ENCODE data around the gene RNF144A.
A peak's percentile ranks its signal among the peaks of the same experiment; 100 is the strongest.

Gene RNF144A

GRCh38 chr2:6881516-6881915, 35.7 kb upstream of the RNF144A start:
- TF ChIP-seq MAX (IDR thresholded peaks at IDR 0.05) (no peak), EP300 (IDR thresholded peaks at IDR 0.05; ENCODE audit: borderline replicate concordance) (no peak), CEBPB (IDR thresholded peaks at IDR 0.05) (no peak), RAD21 (IDR thresholded peaks at IDR 0.05; ENCODE audit: low read depth) (no peak), TCF12 (IDR thresholded peaks at IDR 0.05; ENCODE audit: low read depth) (no peak), TAF1 (IDR thresholded peaks at IDR 0.05; ENCODE audit: low read depth) (no peak), ZBTB7A (IDR thresholded peaks at IDR 0.05; ENCODE audit: low read depth) (no peak), CREB1 (IDR thresholded peaks at IDR 0.05; ENCODE audit: low read depth) (no peak), YY1 (IDR thresholded peaks at IDR 0.05; ENCODE audit: low read depth) (no peak), NFIC (IDR thresholded peaks at IDR 0.05) (no peak), EGR1 (IDR thresholded peaks at IDR 0.05) (no peak), FOXM1 (IDR thresholded peaks at IDR 0.05; ENCODE audit: borderline replicate concordance, low read depth) (no peak), TEAD4 (IDR thresholded peaks at IDR 0.05) (no peak)
- TF ChIP-seq, protein P1, sequence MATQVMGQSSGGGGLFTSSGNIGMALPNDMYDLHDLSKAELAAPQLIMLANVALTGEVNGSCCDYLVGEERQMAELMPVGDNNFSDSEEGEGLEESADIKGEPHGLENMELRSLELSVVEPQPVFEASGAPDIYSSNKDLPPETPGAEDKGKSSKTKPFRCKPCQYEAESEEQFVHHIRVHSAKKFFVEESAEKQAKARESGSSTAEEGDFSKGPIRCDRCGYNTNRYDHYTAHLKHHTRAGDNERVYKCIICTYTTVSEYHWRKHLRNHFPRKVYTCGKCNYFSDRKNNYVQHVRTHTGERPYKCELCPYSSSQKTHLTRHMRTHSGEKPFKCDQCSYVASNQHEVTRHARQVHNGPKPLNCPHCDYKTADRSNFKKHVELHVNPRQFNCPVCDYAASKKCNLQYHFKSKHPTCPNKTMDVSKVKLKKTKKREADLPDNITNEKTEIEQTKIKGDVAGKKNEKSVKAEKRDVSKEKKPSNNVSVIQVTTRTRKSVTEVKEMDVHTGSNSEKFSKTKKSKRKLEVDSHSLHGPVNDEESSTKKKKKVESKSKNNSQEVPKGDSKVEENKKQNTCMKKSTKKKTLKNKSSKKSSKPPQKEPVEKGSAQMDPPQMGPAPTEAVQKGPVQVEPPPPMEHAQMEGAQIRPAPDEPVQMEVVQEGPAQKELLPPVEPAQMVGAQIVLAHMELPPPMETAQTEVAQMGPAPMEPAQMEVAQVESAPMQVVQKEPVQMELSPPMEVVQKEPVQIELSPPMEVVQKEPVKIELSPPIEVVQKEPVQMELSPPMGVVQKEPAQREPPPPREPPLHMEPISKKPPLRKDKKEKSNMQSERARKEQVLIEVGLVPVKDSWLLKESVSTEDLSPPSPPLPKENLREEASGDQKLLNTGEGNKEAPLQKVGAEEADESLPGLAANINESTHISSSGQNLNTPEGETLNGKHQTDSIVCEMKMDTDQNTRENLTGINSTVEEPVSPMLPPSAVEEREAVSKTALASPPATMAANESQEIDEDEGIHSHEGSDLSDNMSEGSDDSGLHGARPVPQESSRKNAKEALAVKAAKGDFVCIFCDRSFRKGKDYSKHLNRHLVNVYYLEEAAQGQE (IDR thresholded peaks at IDR 0.05; ENCODE audit: low read depth): no peak
- TF ChIP-seq, protein P2, sequence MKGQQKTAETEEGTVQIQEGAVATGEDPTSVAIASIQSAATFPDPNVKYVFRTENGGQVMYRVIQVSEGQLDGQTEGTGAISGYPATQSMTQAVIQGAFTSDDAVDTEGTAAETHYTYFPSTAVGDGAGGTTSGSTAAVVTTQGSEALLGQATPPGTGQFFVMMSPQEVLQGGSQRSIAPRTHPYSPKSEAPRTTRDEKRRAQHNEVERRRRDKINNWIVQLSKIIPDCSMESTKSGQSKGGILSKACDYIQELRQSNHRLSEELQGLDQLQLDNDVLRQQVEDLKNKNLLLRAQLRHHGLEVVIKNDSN (IDR thresholded peaks at IDR 0.05): no peak

DNA sequence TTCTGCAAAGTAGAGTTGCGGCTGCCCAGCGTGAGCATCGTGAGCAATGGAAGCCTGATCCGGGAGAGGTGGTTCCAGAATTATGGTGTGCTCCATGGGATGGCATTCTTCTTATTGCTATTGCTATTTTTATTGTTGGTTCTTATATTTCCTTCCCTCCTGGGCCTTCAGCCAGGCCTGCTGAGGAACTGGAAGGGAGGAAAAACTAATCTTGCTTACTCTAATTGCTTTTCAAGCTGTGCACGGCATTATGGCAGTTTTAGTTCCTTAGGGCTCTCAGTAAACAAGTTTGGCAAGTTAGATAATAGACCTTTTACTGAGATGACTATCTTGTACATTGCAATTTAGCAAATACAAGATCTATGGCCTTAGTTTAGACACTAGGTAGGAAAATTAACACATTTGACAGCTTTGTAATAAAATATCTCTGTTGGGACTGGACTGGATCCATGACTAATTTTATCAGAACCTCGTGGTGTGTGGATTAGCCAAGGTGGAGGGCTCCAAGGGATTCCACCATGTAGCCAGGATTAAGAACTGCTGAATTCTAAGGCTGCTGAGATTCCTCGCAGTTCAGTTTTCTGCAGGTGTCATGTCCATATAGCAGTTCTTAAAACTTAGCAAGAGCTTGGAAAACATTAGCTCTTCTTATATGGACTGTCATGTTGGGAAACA, 33.6 kb upstream of the RNF144A start:
- peak; percentile 42 for TF ChIP-seq NFIC (IDR thresholded peaks at IDR 0.05)
- no peak for TF ChIP-seq TEAD4 (IDR thresholded peaks at IDR 0.05)

DNA sequence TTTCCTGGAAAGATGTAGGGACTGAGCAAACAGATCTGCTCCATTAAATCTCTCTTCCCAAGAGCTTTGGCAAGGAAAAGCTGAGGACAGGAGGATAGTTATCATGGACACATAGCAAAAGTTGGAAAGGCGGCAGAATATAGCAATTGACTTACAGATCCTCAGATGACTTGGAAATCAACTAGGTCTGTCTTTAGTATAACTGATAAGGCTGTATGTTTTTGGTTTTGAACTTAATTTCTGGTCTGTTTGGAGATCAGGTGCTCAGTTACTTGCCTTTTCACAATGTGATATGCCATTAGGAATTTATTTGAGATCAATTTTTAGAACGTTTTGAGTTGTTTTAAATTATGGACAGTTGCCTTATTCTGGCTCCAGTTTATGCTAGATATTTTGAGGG, 31.7 kb upstream of the RNF144A start:
- TF ChIP-seq MAX (IDR thresholded peaks at IDR 0.05): no peak
- no peak for TF ChIP-seq NFIC (IDR thresholded peaks at IDR 0.05)
- no peak for TF ChIP-seq FOXM1 (IDR thresholded peaks at IDR 0.05; ENCODE audit: borderline replicate concordance, low read depth)
- TF ChIP-seq CEBPB (IDR thresholded peaks at IDR 0.05): no peak
- no peak for TF ChIP-seq TAF1 (IDR thresholded peaks at IDR 0.05; ENCODE audit: low read depth)
- no peak for TF ChIP-seq ZBTB7A (IDR thresholded peaks at IDR 0.05; ENCODE audit: low read depth)

GRCh38 chr2:6885968-6886367, 31.2 kb upstream of the RNF144A start:
- TF ChIP-seq TCF12 (IDR thresholded peaks at IDR 0.05; ENCODE audit: low read depth): no peak
- no peak for TF ChIP-seq CREB1 (IDR thresholded peaks at IDR 0.05; ENCODE audit: low read depth)
- TF ChIP-seq TEAD4 (IDR thresholded peaks at IDR 0.05): no peak
- TF ChIP-seq, protein P1 (IDR thresholded peaks at IDR 0.05; ENCODE audit: low read depth): no peak
- TF ChIP-seq TAF1 (IDR thresholded peaks at IDR 0.05; ENCODE audit: low read depth): no peak
- TF ChIP-seq MAX (IDR thresholded peaks at IDR 0.05): no peak
- no peak for TF ChIP-seq ZBTB7A (IDR thresholded peaks at IDR 0.05; ENCODE audit: low read depth)
- no peak for TF ChIP-seq CEBPB (IDR thresholded peaks at IDR 0.05)
- TF ChIP-seq YY1 (IDR thresholded peaks at IDR 0.05; ENCODE audit: low read depth): no peak
- no peak for TF ChIP-seq NFIC (IDR thresholded peaks at IDR 0.05)
- TF ChIP-seq RAD21 (IDR thresholded peaks at IDR 0.05; ENCODE audit: low read depth): no peak
- TF ChIP-seq, protein P2 (IDR thresholded peaks at IDR 0.05): no peak
- no peak for TF ChIP-seq EP300 (IDR thresholded peaks at IDR 0.05; ENCODE audit: borderline replicate concordance)
- TF ChIP-seq FOXM1 (IDR thresholded peaks at IDR 0.05; ENCODE audit: borderline replicate concordance, low read depth): no peak
- no peak for TF ChIP-seq EGR1 (IDR thresholded peaks at IDR 0.05)

DNA sequence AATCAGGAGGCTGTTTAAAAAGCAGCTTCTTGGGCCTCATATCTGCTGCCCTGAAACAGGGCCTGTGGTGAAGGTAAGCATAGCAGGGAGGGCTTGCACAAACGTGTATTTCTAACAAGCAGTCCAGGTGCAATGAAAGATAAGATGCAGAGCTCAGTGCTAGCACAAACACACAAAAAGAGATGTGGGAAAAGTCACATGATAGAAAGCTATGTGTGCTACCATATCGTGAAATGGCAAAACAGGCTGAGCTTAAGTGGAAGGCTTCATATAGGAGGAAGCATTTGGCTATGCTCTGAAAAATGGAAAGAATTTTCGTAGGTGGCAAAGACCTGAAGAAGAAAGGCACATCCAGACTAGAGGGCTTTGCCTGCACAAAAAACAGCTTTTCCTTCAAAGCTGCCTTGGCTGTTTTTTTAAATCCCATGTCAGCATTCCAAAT, 29.4 kb upstream of the RNF144A start:
- TF ChIP-seq CREB1 (IDR thresholded peaks at IDR 0.05; ENCODE audit: low read depth): no peak
- TF ChIP-seq NFIC (IDR thresholded peaks at IDR 0.05): no peak
- no peak for TF ChIP-seq ZBTB7A (IDR thresholded peaks at IDR 0.05; ENCODE audit: low read depth)
- no peak for TF ChIP-seq RAD21 (IDR thresholded peaks at IDR 0.05; ENCODE audit: low read depth)
- no peak for TF ChIP-seq FOXM1 (IDR thresholded peaks at IDR 0.05; ENCODE audit: borderline replicate concordance, low read depth)
- TF ChIP-seq, protein P2 (IDR thresholded peaks at IDR 0.05): no peak

Measured in Ishikawa (cell line).